Heart right ventricle (tissue), 16 donors: ENCODE results near the gene FSTL5. TPM values are rescaled to one million over a fixed set of nuclear protein-coding genes. Genes with fewer than 3 reads are reported as not detected.

Source experiments
- ATAC-seq, 8 donors: fragments of 200-7000 bp; cut with Tn5 transposase; one replicate each; pipeline ENCODE4 v1.9.1; 2020; ENCODE audit warnings: mild to moderate bottlenecking in 8 of 8, moderate library complexity in 8 of 8, moderate number of reproducible peaks in 1 of 8
- DNase-seq, 2 donors: peaks; one replicate each; pipeline ENCODE4 v3.0.0-alpha.2; 2020
- H3K27ac ChIP-seq, 10 donors: fragments of 200-600 bp; sonication (generic) in 2 of 10; one replicate each; pipeline versions ENCODE4 v1.5.0 to v1.8.0; 2020 to 2022; ENCODE audit warnings: mild to moderate bottlenecking in 3 of 10
- H3K27me3 ChIP-seq, 7 donors: fragments of 200-600 bp; one replicate each; pipeline ENCODE4 v1.8.0; 2021 to 2022; ENCODE audit warnings: mild to moderate bottlenecking in 2 of 7
- H3K36me3 ChIP-seq, 9 donors: fragments of 200-600 bp; sonication (generic) in 1 of 9; one replicate each; pipeline versions ENCODE4 v1.5.0 to v1.8.0; 2020 to 2022; ENCODE audit warnings: mild to moderate bottlenecking in 2 of 9
- H3K4me1 ChIP-seq, 9 donors: fragments of 200-600 bp; sonication (generic) in 1 of 9; one replicate each; pipeline versions ENCODE4 v1.5.0 to v1.8.0; 2020 to 2022; ENCODE audit warnings: mild to moderate bottlenecking in 4 of 9
- H3K4me3 ChIP-seq, 10 donors: fragments of 200-600 bp; sonication (generic) in 2 of 10; one replicate each; pipeline versions ENCODE4 v1.5.0 to v1.8.0; 2020 to 2022; ENCODE audit warnings: mild to moderate bottlenecking in 7 of 10, moderate library complexity in 2 of 10
- H3K9me3 ChIP-seq, 11 donors: fragments of 200-600 bp in 10 of 11; sonication (generic) in 2 of 11; one replicate each; pipeline versions ENCODE4 v1.5.0 to v1.8.0; 2013 to 2022; ENCODE audit warnings: mild to moderate bottlenecking in 2 of 11, control low read depth in 1 of 11, moderate library complexity in 1 of 11
- CTCF ChIP-seq, 9 donors: fragments of 200-600 bp; sonication (generic) in 2 of 9; IDR thresholded peaks; one replicate each; pipeline versions ENCODE4 v1.5.0 to v1.8.0; 2021 to 2022; ENCODE audit warnings: antibody characterized with exemption in 9 of 9, mild to moderate bottlenecking in 5 of 9, moderate library complexity in 1 of 9
- WGBS, 2 donors: extraction: QIAGEN DNeasy Blood & Tissue Kit; methylation state at CpG; one replicate each; pipeline ENCODE4 v1.1.7; 2013; ENCODE audit warnings: inconsistent platforms in 1 of 2; 5-methylcytosine and 5-hydroxymethylcytosine counted together
- intact Hi-C, 10 donors: fragments of 100-400 bp; cut with DNase I; formaldehyde crosslinking; loops; one replicate each; pipeline versions ENCODE4 v1.11.1 to v1.14.2; 2022
- polyA plus RNA-seq, 2 donors: library from polyadenylated mRNA; stranded (reverse); fragments of 200-250 nt; gene quantifications; one replicate each; pipeline ENCODE4 v1.2.3, GENCODE V29; 2013
- total RNA-seq, 10 donors: library from RNA; stranded (reverse); fragmentation: NEBNext Ultra II Directional in 3 of 10; extraction: Animal tissue kit (Norgen Biotek cat#: 25700) in 3 of 10; gene quantifications; one replicate each; pipeline versions ENCODE4 v1.2.1 to v1.2.4, GENCODE V29; 2021 to 2023
- donor health status: Arrhythmogenic right ventricular cardiomyopathy.
- donor health status: ischemic (EF 13 %, LVEDD 7.1; RV severe dilation, severe dysfunction).
- donor health status: healthy with polysubstance abuse.
- donor health status: DM: no; HTN: yes; CAD: no.
- donor health status: DM: no; HTN: no; CAD: no.
- donor health status: ischemic (EF 25% LVEDD 6.9; RV normal size, moderate dysfunction).
- donor health status: ischemic (EF 25% LVEDD 5.7; RV mildly dilated, moderate dysfunction).
- donor health status: healthy.
- donor health status: DM: yes; HTN: yes; CAD: no.
- donor health status: Ischemic cardiomyopathy.
- donor health status: ischemic (EF 35%, LVEDD 5.7; RV mildly dilated, moderate dysfunction).
- donor health status: nonischemic (EF 11% LVEDD 7.7; RV severe dilation, severe dysfunction).
- donor health status: DM: yes; HTN: yes; CAD: no.
- donor health status: PGD.
- donor health status: ischemic (EF 29% LVEDD 5.4; RV normal size, mild dysfunction).
- donor health status: nonischemic (EF 23%, LVEDD 6.1; RV moderate dilation, normal function).

FSTL5 gene
- total and polyA plus RNA-seq, 12 donors: 0.01 TPM; not detected in 11

- intact Hi-C loops: no loop called here
- no peak for DNase-seq
- Histone ChIP-seq H3K4me1 (no peaks in the 10 kb centered on the region), H3K27ac (no peak overlapping the region), H3K9me3 (no peaks in the 10 kb centered on the region), H3K36me3 (no peaks in the 10 kb centered on the region), H3K4me3 (no peak overlapping the region), H3K27me3 (no peaks in the 10 kb centered on the region)
- no peak for TF ChIP-seq CTCF (IDR thresholded peaks at IDR 0.05)
- 73 to 77% methylated on average over 2 of the region's 2 CpGs for WGBS, 2 donors
- no peak for ATAC-seq
Measured at GRCh38 chr4:162011089-162011488, 152.7 kb downstream of the FSTL5 start.

DNA sequence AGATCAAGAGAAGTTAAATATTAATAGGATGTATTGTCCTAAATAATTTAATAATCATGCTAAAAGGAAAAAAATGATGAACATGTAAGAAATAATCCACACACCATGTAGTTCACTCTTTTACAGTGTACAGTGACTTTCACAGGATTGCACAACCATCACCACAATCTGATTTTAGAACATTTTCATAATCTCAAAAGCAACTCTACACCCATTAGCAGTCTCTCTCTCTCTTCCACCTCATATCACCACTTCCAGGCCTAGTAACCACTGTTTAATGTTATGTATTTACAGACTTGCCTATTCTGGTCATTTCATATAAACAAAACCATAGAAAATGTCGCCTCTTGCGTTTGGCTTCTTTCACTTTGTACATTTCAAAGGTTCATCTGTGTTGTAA, 153.4 kb downstream of the FSTL5 start:
- Histone ChIP-seq H3K9me3 (no peaks in the 10 kb centered on the region), H3K4me3 (no peak overlapping the region), H3K27ac (no peak overlapping the region), H3K27me3 (no peaks in the 10 kb centered on the region), H3K36me3 (no peaks in the 10 kb centered on the region), H3K4me1 (no peaks in the 10 kb centered on the region)
- no peak for DNase-seq
- TF ChIP-seq CTCF (IDR thresholded peaks at IDR 0.05): no peak
- intact Hi-C loops: no loop called here
- 67 to 93% methylated on average over 2 of the region's 2 CpGs for WGBS, 2 donors
- ATAC-seq: no peak

DNA sequence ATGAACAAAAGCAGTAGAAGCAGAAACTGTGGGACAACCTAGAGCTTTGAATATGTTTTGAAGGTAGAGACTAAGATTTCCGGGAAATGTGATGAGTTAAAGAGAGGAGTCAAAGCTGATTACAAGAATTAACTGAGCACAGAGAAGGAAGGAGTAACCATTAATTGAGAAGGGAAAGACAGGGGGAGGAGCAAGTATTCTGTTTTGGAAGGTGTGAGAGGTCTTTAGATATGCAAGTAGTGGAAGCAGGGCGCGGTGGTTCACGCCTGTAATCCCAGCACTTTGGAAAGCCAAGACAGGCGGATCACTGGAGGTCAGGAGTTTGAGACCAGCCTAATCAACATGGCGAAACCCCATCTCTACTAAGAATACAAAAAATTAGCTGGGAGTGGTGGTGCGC, 171.5 kb downstream of the FSTL5 start:
- H3K27ac ChIP-seq: no peak overlapping the region
- WGBS, 2 donors: 83 to 89% methylated on average over 7 of the region's 7 CpGs
- TF ChIP-seq CTCF (IDR thresholded peaks at IDR 0.05): no peak
- ATAC-seq (no peak), DNase-seq (no peak)
- H3K27me3 ChIP-seq: no peaks in the 10 kb centered on the region
- H3K4me3 ChIP-seq: no peak overlapping the region
- H3K36me3 ChIP-seq: no peaks in the 10 kb centered on the region
- no peaks in the 10 kb centered on the region for H3K4me1 ChIP-seq
- peaks cover 0 to 6% (median 0%) of the 10 kb centered on the region in 11 donors for H3K9me3 ChIP-seq
- intact Hi-C loops: no loop called here

DNA sequence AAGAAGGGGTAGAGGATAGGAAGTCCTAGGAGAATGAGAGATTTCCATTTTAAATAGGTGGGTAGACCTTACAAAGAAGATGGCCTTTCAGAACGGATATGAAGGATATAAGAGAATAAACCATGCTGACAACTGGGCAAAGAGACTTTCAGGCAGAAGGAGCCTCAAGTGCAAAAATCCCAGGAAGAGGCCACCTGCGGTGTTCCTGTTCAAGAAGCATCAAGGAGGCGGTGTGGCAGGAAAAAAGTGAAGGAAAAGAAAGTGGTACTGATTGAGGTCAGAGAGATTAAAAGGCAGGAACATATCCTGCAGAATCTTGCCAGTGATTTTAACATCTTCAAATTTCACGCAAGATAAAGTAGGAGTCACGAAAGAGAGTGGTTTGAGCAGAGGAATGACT, 172.0 kb downstream of the FSTL5 start:
- H3K4me3 ChIP-seq: no peak overlapping the region
- no peak for DNase-seq
- 68% methylated on average over 5 of the region's 5 CpGs for WGBS, 2 donors
- no peak overlapping the region for H3K27ac ChIP-seq
- peaks cover 0 to 6% (median 0%) of the 10 kb centered on the region in 11 donors for H3K9me3 ChIP-seq
- H3K4me1 ChIP-seq: no peaks in the 10 kb centered on the region
- intact Hi-C loops: no loop called here
- ATAC-seq: no peak
- H3K36me3 ChIP-seq: no peaks in the 10 kb centered on the region
- H3K27me3 ChIP-seq: no peaks in the 10 kb centered on the region
- no peak for TF ChIP-seq CTCF (IDR thresholded peaks at IDR 0.05)

DNA sequence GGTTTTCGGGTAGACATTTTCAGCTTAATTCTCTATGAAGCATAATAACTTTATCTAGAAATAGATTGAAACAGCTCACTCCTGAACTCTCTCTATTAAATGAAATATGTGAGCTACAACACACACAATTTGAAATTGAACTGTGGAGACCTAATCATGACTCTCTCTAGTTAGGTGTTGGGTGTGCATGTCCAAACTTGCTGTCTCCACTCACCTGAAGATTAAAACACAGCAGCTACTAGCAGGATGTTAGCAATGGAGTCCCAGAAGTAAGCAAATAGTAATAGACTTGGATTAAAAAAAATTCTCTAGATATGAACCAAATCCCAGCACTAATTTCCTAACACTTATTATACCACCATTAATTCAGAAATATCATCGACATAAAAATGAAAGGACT, 173.1 kb downstream of the FSTL5 start:
- no peaks in the 10 kb centered on the region for H3K36me3 ChIP-seq
- H3K27ac ChIP-seq: no peak overlapping the region
- H3K4me3 ChIP-seq: no peak overlapping the region
- DNase-seq: no peak
- ATAC-seq: no peak
- H3K27me3 ChIP-seq: no peaks in the 10 kb centered on the region
- WGBS, 2 donors: 86 to 89% methylated on average over 2 of the region's 2 CpGs
- intact Hi-C loops: no loop called here
- H3K9me3 ChIP-seq: peaks cover 0 to 6% (median 0%) of the 10 kb centered on the region in 11 donors
- no peaks in the 10 kb centered on the region for H3K4me1 ChIP-seq
- TF ChIP-seq CTCF (IDR thresholded peaks at IDR 0.05): no peak
